ENCODE measurements around the gene GALP.
"Not testable (repeated sequence)": the region's sequence is repeated elsewhere in the genome, so short reads cannot be mapped to it uniquely, and the experiment has no call there.

The GALP gene

DNA sequence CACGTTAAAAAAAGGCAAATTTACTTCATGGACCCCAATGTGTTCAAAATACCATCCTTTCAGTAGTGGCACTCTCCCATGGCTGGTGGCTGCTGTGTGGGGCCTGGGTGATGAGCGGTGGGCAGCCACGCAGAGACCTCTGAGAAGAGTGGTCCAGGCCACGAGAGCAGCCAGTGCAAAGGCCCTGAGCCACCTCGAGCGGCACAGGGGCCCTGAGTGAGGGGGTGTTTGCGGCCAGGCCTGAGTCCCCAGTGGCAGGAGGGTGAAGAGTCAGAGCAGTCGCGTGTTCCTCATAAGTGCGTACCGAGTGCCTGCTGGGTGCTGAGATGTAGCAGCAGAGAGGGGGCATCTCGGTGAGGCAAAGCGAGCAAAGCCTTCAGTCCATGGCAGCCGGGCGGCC, 27.7 kb upstream of the GALP start:
- DNase-seq, result no peak

- DNase-seq, result not testable (repeated sequence)
Observed at GRCh38 chr19:56148955-56149655, 26.7 kb upstream of the GALP start.

GRCh38 chr19:56149656-56150038, 26.2 kb upstream of the GALP start:
- DNase-seq, result no peak

DNA sequence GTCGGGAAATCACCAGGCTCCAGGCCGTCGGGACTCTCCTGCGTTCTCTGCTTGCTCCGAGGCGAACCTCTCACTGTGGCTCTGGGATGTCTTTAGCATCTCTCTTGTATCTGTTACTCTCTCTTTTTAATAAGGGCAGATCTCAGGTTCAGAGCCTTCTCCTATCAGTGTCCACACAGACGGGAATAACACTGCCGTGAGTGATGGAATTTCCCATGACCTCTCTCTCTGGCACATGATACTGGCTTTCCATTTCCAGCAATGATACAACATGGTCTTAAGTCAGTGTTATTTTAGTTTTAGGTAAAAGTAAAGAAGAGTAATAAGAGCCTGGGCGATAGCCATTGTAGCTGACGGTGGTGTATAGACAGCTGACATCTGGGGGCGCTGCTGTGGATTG, 25.4 kb upstream of the GALP start:
- no peak for DNase-seq

- no peak for DNase-seq
Observed at GRCh38 chr19:56152644-56153043, 23.2 kb upstream of the GALP start.

GRCh38 chr19:56153507-56153906, 22.3 kb upstream of the GALP start:
- DNase-seq, result no peak

DNA sequence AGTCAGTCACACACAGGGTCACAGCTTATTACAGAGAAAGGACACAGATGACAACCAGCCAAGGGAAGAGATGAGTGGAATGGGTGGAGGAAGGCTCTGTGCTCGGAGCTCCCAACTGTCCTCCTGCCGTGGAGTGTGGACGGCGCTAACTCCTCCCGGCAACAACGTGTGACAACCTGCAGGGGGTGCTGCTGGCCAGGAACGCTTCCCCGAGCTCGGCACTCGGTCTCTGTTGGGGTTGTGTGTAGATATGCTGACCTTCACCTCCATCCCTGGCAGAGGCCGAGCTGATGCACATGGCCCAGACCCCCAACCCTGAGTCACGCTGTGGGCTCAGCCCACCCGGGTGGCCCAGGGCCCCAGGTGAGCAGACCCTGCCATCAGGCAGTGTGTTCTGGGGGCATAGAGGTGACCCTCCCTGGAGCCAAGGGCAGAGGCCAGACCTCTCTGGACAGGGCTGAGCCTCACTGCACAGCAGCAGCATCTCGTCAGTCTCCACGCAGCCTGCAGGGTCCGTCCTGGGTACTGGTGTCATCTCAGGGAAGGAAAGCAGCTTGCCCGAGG, 20.6 kb upstream of the GALP start:
- DNase-seq, result no peak

DNA sequence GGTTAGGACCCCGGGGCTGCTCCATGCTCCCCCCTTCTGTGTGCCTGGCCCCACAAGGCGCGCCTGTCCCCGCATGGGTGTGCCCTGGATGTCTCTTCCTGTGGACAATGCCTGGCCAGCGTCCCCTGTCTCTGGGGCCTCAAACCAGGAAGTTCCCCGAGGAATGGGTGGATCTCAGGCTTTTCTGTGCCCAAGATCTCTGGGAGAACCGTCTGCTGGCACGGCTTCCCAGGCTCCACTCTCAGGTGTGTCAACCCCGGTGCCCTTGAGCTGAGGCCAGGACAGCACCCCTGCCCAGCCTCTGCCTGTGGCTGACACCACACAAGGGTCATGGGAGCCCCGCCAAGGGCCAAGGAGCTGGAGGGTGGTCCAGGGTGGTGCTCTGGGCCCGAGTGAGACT, 19.0 kb upstream of the GALP start:
- no peak for DNase-seq

- DNase-seq, result no peak
Observed at GRCh38 chr19:56158170-56158757, 17.5 kb upstream of the GALP start.

DNA sequence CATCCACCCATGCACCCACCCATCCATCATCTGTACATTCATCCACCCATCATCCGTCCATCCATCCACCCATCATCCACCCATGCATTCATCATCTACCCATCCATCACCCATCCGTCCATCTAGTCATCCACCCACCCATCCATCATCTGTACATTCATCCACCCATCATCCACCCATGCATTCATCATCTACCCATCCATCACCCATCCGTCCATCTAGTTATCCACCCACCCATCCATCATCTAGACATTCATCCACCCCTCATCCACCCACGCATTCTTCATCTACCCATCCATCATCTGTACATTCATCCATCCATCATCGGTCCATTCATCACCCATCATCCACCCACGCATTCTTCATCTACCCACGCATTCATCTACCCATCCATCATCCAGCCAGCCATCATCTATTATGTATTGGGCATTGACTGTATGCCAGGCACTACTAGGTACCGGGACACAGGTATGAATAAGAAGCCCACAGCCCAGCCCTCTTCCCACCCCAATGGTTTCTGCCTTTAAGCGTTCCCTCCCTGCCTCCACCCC, 16.7 kb upstream of the GALP start:
- no peak for DNase-seq

- no peak for DNase-seq
Observed at GRCh38 chr19:56159622-56160271, 16.1 kb upstream of the GALP start.

DNA sequence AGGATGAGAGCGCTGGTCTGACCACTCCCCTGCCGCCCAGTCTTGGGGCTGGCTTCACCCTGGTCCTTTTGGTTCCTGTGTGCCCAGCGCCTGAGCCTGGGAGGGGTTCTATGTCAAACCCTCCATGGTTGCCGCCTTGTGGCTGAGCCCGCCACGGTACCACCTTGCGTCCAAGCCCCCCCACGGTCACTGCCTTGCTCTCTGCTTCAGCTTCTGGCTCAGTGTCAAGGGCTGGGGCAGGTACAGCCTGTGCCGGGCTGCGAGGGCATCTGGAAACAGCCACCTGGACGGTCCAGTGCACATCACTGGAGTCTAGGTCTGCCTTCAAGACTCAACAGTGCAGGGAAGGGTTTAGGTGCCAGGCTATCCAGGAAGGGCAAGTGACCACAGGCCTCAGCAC, 14.3 kb upstream of the GALP start:
- DNase-seq, result no peak

DNA sequence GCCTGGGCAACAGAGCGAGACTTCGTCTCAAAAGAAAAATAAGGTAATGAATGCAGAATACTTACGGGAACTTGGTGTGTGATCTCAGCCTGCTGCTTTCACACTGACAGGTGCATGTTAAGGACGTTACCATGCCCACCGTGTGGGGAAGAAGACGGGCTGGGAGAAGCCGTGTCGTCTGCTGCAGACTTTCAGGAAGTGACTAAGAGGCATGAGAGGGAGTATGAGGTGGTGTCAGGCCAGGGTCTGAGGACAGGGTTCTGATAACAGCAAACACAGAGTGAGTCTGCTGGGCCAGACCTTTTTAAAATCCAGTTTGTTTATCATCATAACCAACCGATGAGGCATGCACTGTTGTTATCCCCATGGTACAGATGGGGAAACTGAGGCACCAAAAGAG, 13.6 kb upstream of the GALP start:
- DNase-seq, result no peak

- DNase-seq, result no peak
Observed at GRCh38 chr19:56163097-56163496, 12.7 kb upstream of the GALP start.

- DNase-seq, result no peak
Observed at GRCh38 chr19:56167064-56167578, 8.7 kb upstream of the GALP start.

DNA sequence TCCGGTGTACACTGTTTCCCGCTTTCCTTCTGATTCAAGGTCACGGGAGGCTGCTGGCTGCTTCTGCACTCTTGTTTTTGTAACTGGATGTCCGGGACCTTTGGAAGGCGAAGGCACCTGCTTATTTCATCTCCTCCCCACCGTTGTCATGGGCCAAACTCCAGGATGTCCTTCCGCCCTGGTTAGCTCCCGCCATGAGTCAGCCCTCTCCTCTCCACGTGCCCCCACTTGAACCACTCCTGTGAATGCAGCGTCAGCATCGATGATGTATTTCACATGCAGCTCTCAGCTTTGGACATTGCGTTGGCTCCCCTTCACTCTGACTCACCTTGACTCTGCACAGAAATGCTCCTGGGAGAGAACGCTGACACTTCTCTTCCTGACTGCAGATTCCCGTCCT, 5.5 kb upstream of the GALP start:
- no peak for DNase-seq

DNA sequence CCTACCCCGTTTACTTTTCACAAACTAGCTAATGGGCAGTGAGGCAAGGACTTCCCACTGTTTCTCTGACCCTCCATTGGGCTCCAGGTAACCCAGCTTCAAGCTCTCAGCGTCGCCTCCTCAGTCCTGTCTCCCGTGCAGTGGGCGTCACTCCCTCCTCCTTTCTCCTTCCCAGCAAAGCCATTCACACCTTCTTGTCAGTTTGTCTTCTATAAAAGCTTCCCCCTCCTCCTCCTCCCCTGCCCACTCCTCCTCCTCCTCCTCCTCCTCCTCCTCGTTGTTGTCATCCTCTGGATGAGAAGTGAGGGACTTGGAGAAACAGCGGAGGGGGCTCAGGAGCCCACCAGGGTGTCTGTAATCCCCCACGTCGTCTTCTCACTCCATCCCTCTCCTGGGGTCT, 1.7 kb upstream of the GALP start:
- DNase-seq, result no peak

DNA sequence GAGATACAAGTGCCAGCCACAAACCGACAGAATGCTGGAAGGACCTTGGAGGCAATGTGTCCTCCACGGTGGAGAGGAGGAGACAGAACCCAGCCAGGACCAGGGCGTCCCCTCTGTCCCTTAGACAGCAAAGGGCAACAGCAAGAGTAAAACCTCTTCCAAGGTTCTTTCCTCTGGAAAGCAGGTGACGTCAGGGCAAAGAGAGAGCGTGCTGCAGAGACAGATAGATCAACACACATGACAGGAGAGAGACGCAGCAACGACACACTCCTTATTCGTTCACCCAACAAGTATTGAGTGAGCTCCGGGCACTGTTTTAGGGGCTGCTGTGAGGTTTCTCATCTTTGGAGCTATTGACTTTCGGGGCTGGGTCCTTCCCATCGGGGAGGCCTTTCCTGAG, 1.3 kb upstream of the GALP start:
- DNase-seq, result no peak

GRCh38 chr19:56176310-56176709, 502 bp downstream of the GALP start:
- DNase-seq, result not testable (repeated sequence)

DNA sequence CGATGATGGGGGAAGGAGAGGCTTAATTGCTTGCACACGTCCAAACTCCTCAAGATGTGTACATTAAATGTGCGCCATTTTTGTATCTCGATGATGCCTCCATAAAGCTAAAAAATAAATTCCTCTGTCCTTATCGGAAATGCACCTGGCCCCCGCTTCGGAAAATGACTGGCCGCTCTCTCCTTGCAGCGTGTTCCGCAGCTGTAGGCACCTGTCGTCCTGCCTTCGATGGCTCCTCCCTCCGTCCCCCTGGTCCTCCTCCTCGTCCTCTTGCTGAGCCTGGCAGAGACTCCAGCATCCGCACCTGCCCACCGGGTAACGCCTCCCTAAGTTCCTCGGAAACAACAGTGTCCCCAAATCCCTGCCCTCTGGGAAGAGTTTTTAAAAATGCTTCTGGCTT, 1.1 kb downstream of the GALP start:
- DNase-seq, result no peak

GRCh38 chr19:56177564-56178243, 1.9 kb downstream of the GALP start:
- DNase-seq, result no peak

DNA sequence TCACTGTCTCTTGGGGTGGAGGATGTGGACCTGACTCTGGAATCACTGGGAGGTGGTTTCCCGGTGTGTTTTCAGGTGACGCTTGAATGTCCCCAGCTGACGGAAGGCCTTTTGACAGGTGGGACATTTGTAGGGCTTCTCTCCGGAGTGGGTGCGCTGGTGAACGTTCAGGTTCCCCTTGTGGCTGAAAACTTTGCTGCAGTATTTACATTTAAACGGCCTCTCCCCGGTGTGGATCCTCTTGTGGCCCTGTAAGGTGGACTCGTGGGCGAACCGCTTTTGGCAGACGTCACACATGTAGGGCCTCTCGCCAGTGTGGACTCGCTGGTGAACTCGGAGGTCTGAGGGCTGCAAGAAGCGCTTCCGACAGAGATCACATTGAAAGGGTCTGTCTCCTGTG, 14.0 kb downstream of the GALP start:
- no peak for DNase-seq

DNA sequence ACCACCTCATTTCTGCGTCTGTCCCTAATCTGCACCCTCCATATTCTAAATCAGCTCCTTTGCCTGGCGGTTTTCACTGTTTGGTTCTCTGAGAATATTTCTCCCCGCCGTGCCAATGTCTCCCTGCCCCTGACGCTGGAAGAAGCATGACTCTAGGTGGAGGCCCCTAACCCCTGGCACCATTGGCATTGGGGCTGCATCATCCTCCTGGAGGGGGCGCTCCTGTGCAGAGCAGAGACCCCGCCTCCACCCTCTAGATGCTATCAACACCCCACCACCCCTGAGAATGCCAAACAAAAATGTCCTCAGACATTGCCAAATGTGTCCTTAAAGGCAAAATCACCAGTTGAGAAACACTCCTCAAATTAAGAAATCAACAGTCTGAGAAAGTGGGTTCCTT, 15.3 kb downstream of the GALP start:
- no peak for DNase-seq

Data from fibroblast of skin of scalp (primary cell).